Skeletal muscle tissue (tissue), 4 donors: Measurements from ENCODE around the gene QKI. TPM values are rescaled to one million over a fixed set of nuclear protein-coding genes. Genes with fewer than 3 reads are reported as not detected.

Experiments
- H3K27ac ChIP-seq: one replicate; pipeline ENCODE4 v1.7.0; 2013; ENCODE audit warnings: mild to moderate bottlenecking, low read depth, low read length, inconsistent platforms
- H3K27me3 ChIP-seq, 3 donors: one replicate each; pipeline ENCODE4 v1.7.0; 2013; ENCODE audit warnings: low read length in 3 of 3; ENCODE audit not compliant: control insufficient read depth in 3 of 3, insufficient read depth in 3 of 3
- H3K36me3 ChIP-seq, 3 donors: one replicate each; pipeline ENCODE4 v1.7.0; 2013; ENCODE audit warnings: low read length in 3 of 3; ENCODE audit not compliant: control insufficient read depth in 3 of 3, insufficient read depth in 3 of 3
- H3K4me1 ChIP-seq, 3 donors: one replicate each; pipeline ENCODE4 v1.7.0; 2013; ENCODE audit warnings: low read length in 3 of 3, mild to moderate bottlenecking in 3 of 3; ENCODE audit not compliant: control insufficient read depth in 3 of 3, insufficient read depth in 3 of 3
- H3K4me3 ChIP-seq, 3 donors: one replicate each; pipeline ENCODE4 v1.7.0; 2013; ENCODE audit warnings: low read length in 3 of 3
- H3K9ac ChIP-seq, 3 donors: one replicate each; pipeline ENCODE4 v1.7.0; 2013; ENCODE audit warnings: low read length in 3 of 3, mild to moderate bottlenecking in 3 of 3, moderate library complexity in 2 of 3, low read depth in 1 of 3
- H3K9me3 ChIP-seq, 3 donors: one replicate each; pipeline ENCODE4 v1.7.0; 2013; ENCODE audit warnings: low read length in 3 of 3; ENCODE audit not compliant: control insufficient read depth in 3 of 3
- total RNA-seq: library from RNA; depleted of rRNA; stranded (reverse); fragments of >200 nt; gene quantifications from one replicate; pipeline ENCODE4 v1.2.3, GENCODE V29; 2014
- donor health status: Osteomylitis.

Gene QKI
- total RNA-seq, 1 donor from 2014 or later, result 274 TPM

DNA sequence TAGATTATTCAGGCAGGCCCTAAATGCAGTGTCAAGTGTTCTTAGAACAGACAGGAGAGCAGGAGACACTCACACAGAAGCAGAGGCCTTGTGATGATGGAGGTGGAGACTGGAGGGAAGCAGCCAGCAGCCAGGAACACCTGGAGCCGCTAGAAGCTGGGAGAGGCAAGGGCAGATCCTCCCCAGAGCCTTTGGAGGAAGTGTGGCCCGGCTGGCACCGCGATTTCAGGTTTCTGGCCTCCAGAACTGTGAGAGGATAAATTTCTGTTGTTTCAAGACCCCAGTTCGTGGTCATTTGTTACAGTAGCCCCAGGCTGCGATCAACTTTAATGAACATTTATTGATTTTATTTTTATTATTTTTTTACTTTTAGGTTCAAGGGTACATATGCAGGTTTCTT lies 203.0 kb downstream of the QKI start:
- no peak overlapping the region for H3K9ac ChIP-seq
- H3K4me1 ChIP-seq, result no peaks in the 10 kb centered on the region
- no peaks in the 10 kb centered on the region for H3K9me3 ChIP-seq
- H3K36me3 ChIP-seq, result no peaks in the 10 kb centered on the region
- no peak overlapping the region for H3K27ac ChIP-seq
- H3K4me3 ChIP-seq, result no peak overlapping the region
- no peaks in the 10 kb centered on the region for H3K27me3 ChIP-seq

DNA sequence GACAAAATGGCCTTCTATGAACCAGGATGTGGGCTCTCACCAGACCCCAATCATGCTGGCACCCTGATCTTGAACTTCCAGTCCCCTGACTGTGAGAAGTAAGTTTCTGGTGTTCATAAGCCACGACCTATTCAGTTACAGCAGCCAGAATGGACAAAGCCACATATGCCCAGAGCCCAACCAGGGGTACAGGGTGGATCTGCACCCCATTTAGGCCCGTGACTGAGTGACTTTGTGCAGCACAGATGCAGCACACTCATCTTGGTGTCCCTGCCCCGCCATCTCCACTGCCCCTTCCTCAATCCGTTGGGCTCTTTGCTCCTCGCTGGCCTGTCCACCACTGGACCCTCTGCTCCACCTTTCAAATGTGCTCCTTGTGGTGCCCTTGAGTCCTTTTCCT lies 205.6 kb downstream of the QKI start:
- no peaks in the 10 kb centered on the region for H3K9me3 ChIP-seq
- H3K27ac ChIP-seq, result no peak overlapping the region
- H3K27me3 ChIP-seq, result no peaks in the 10 kb centered on the region
- no peak overlapping the region for H3K4me3 ChIP-seq
- H3K36me3 ChIP-seq, result no peaks in the 10 kb centered on the region
- H3K9ac ChIP-seq, result no peak overlapping the region
- no peaks in the 10 kb centered on the region for H3K4me1 ChIP-seq

DNA sequence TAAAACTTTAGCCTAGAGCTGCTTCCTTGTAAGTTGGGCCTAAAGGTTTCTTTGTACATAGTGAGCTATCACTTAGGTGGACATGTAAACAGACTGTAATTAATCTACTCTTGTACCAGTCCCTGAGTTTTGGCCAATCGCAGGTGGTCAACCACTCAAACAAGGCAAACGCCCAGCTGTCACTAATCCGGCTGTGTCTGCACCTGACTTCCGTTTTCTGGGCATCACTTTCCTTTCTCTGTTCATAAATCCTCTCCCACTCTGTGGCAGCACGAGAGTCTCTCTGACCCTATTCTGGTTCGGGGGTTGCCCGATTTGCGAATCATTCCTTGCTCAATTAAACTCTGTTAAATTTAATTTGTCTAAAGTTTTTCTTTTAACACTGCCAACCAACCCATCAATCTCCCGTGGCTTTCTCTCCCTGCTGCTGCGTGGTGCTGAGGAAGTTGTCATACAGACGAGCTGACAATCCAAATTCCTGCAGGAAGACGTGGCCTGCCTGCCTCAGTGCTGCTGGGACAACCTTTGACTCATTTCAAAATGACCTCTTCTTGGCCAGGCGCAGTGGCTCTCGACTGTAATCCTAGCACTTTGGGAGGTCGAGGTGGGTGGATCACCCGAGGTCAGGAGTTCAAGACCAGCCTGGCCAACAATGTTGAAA lies 206.3 kb downstream of the QKI start:
- no peaks in the 10 kb centered on the region for H3K36me3 ChIP-seq
- no peaks in the 10 kb centered on the region for H3K4me1 ChIP-seq
- no peaks in the 10 kb centered on the region for H3K27me3 ChIP-seq
- H3K9ac ChIP-seq, result no peak overlapping the region
- no peak overlapping the region for H3K4me3 ChIP-seq
- H3K27ac ChIP-seq, result no peak overlapping the region
- no peaks in the 10 kb centered on the region for H3K9me3 ChIP-seq

DNA sequence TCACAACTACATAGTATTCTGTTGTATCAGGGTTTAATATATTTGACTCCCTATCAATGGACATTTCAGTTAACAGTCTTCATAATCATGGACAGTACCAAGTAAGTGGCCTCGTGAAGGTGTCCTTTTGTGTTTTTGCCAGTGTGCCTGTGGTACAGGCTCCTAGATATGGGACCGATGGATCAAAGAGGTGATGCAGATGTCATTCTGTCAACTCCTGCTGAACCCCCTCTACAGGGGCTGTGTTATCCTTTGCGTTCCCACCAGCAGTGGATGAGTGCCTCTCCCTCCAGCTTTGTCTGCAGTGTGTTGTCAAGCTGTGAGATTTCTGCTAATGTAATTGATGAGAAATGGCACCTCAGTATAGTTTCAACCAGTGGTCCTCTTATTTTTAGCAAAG lies 210.7 kb downstream of the QKI start:
- no peak overlapping the region for H3K27ac ChIP-seq

DNA sequence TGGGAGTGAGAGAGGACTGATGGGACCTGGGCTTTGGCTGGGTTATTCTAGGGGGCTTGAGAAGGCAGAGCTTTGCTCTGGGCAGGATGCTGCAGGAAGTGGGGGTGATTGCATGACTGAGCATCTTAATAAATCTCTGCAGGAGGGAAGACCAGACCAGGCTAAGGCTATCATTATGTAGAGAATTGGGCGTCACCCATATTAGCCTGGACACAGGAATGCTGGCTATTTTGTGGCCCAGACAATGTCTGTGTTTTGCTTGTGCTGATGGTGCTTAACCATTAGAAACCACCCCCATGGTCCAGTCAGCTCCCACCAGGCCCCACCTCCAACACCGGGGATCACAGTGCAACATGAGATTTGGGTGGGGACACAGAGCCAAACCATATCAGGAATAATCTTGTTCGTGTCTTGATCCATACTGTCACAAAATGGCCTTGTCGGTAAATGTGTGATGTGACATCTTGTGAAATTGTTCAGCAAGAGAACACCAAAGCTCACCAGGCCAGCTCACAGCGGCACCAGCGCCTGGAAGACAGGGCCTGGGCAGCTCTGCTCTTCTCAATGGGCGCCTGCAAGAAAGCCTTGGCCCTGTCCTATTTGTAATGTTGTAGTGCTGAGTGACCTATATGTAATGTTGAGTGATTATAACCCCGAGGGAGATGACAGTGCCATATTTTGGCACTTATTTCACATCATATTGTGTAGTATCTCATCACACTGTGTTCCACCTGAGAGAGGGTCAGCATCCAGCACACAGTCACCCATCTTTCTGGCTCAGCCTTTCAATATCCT lies 211.8 kb downstream of the QKI start:
- Histone ChIP-seq H3K36me3 (no peaks in the 10 kb centered on the region), H3K27ac (no peak overlapping the region), H3K9me3 (peaks cover 4 to 5% (median 4%) of the 10 kb centered on the region in 3 donors), H3K4me1 (no peaks in the 10 kb centered on the region), H3K27me3 (peaks cover 4 to 10% (median 10%) of the 10 kb centered on the region in 3 donors), H3K4me3 (no peak overlapping the region), H3K9ac (no peak overlapping the region)

More for the DNA sequence above, 210.7 kb downstream of the QKI start:
- H3K4me1 ChIP-seq, result no peaks in the 10 kb centered on the region
- peaks cover 4 to 5% (median 4%) of the 10 kb centered on the region in 3 donors for H3K9me3 ChIP-seq
- no peak overlapping the region for H3K9ac ChIP-seq
- H3K4me3 ChIP-seq, result no peak overlapping the region
- H3K36me3 ChIP-seq, result no peaks in the 10 kb centered on the region
- peaks cover 0 to 1% (median under 1%) of the 10 kb centered on the region in 3 donors for H3K27me3 ChIP-seq

DNA sequence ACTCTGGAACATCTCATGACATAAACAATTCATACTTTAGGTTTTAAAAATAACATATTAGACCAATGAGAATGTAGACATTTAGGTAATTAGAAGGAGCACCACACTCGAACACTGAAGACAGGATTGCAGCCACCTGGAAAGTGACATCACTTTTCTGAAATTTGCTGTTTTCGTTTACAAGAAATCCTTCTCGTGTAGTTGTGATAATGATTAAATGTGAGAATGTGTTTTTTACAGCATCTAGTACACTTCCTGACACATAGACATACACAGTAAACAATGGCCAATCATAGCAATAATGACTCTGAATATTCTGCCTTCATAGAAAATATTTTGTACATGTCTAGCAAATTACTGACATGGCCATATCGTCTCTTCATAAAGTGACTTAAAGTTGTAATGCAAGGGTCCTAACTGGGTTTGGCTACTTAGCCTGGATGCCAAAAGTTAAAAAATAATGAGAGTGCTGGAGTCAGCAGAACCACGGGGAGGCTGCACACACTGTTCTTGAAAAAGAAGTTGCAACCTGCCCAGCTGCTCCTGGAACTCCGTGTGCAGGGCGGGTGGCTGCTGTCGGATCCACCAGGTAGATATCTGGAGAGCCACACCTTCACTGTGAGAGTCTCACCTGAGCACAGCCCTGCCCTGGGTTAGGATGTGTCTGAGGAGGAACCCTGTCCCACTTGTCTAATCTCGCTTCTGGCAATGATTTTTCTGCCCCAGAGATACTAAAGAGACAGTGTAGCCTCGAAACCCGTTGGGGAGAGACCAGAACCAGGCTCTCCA lies 212.9 kb downstream of the QKI start:
- H3K4me1 ChIP-seq, result no peaks in the 10 kb centered on the region
- no peak overlapping the region for H3K27ac ChIP-seq

More for the DNA sequence above, 212.9 kb downstream of the QKI start:
- peaks cover 9 to 11% (median 10%) of the 10 kb centered on the region in 3 donors for H3K27me3 ChIP-seq
- no peak overlapping the region for H3K4me3 ChIP-seq
- no peak overlapping the region for H3K9ac ChIP-seq
- H3K36me3 ChIP-seq, result no peaks in the 10 kb centered on the region
- peaks cover 4 to 5% (median 4%) of the 10 kb centered on the region in 3 donors for H3K9me3 ChIP-seq
